ENCODE measurements around the gene TCFL5.
A peak's percentile ranks its signal among the peaks of the same experiment; 100 is the strongest.

The TCFL5 gene

GRCh38 chr20:62861726-62862336 lies at the start of gene TCFL5:
TSS of gene TCFL5 (minus strand) at chr20:62861822. CDS start at chr20:62861670, 152 bp downstream.
- Histone ChIP-seq H3K9me3 (ENCODE audit: control insufficient read depth, insufficient read depth, low read length) (no peaks in the 10 kb centered on the region), H3K27ac (ENCODE audit: low read length) (no peak within 1 kb of the TSS)
- DNase-seq (ENCODE audit: low read depth, low spot score): no peak

GRCh38 chr20:62910777-62911497 lies 49.3 kb upstream of the TCFL5 start:
- no peak overlapping the region for H3K27ac ChIP-seq (ENCODE audit: low read length)
- no peaks in the 10 kb centered on the region for H3K27me3 ChIP-seq (ENCODE audit: control insufficient read depth, insufficient read depth, low read length)
- no peaks in the 10 kb centered on the region for H3K9me3 ChIP-seq (ENCODE audit: control insufficient read depth, insufficient read depth, low read length)
- no CpG with 5 or more reads among the region's 45 CpGs for whole genome bisulfite sequencing (ENCODE audit: insufficient coverage, insufficient read length)
- peaks cover 44% of the 10 kb centered on the region for H3K36me3 ChIP-seq (ENCODE audit: control insufficient read depth, insufficient read depth, low read length)
- DNase-seq (ENCODE audit: low read depth, low spot score): no peak
- H3K4me3 ChIP-seq (ENCODE audit: low read length): no peak overlapping the region
- H3K4me1 ChIP-seq (ENCODE audit: control insufficient read depth, insufficient read depth, low read length): peaks cover 2% of the 10 kb centered on the region; the same call in 1 of the 2 replicates

More at GRCh38 chr20:62861726-62862336, at the start of gene TCFL5:
- Histone ChIP-seq H3K36me3 (ENCODE audit: control insufficient read depth, insufficient read depth, low read length) (peaks cover 2% of the 10 kb centered on the region; the same call in 1 of the 2 replicates), H3K27me3 (ENCODE audit: control insufficient read depth, insufficient read depth, low read length) (no peaks in the 10 kb centered on the region), H3K4me3 (ENCODE audit: low read length) (peak within 1 kb of the TSS; percentile 70), H3K4me1 (ENCODE audit: control insufficient read depth, insufficient read depth, low read length) (peaks cover 2% of the 10 kb centered on the region; the same call in 1 of the 2 replicates)
- WGBS (ENCODE audit: insufficient coverage, insufficient read length): no CpG with 5 or more reads among the region's 70 CpGs

GRCh38 chr20:62910217-62910766 lies 48.7 kb upstream of the TCFL5 start:
- no CpG with 5 or more reads among the region's 11 CpGs for WGBS (ENCODE audit: insufficient coverage, insufficient read length)
- DNase-seq (ENCODE audit: low read depth, low spot score): no peak
- no peak overlapping the region for H3K27ac ChIP-seq (ENCODE audit: low read length)
- H3K4me3 ChIP-seq (ENCODE audit: low read length): no peak overlapping the region
- peaks cover 2% of the 10 kb centered on the region; the same call in 1 of the 2 replicates for H3K4me1 ChIP-seq (ENCODE audit: control insufficient read depth, insufficient read depth, low read length)
- peaks cover 50% of the 10 kb centered on the region for H3K36me3 ChIP-seq (ENCODE audit: control insufficient read depth, insufficient read depth, low read length)
- no peaks in the 10 kb centered on the region for H3K9me3 ChIP-seq (ENCODE audit: control insufficient read depth, insufficient read depth, low read length)
- H3K27me3 ChIP-seq (ENCODE audit: control insufficient read depth, insufficient read depth, low read length): no peaks in the 10 kb centered on the region

- H3K27ac ChIP-seq (ENCODE audit: low read length): no peak overlapping the region
- no peaks in the 10 kb centered on the region for H3K9me3 ChIP-seq (ENCODE audit: control insufficient read depth, insufficient read depth, low read length)
- no peak overlapping the region for H3K4me3 ChIP-seq (ENCODE audit: low read length)
- peaks cover 50% of the 10 kb centered on the region for H3K36me3 ChIP-seq (ENCODE audit: control insufficient read depth, insufficient read depth, low read length)
- DNase-seq (ENCODE audit: low read depth, low spot score): no peak
- no peaks in the 10 kb centered on the region for H3K27me3 ChIP-seq (ENCODE audit: control insufficient read depth, insufficient read depth, low read length)
- WGBS (ENCODE audit: insufficient coverage, insufficient read length): no CpG with 5 or more reads among the region's 18 CpGs
- H3K4me1 ChIP-seq (ENCODE audit: control insufficient read depth, insufficient read depth, low read length): no peaks in the 10 kb centered on the region; the same call in 1 of the 2 replicates
Observed at GRCh38 chr20:62908971-62909791, 47.6 kb upstream of the TCFL5 start.

- Histone ChIP-seq H3K4me3 (ENCODE audit: low read length) (no peak overlapping the region), H3K9me3 (ENCODE audit: control insufficient read depth, insufficient read depth, low read length) (no peaks in the 10 kb centered on the region), H3K27me3 (ENCODE audit: control insufficient read depth, insufficient read depth, low read length) (no peaks in the 10 kb centered on the region), H3K27ac (ENCODE audit: low read length) (no peak overlapping the region), H3K4me1 (ENCODE audit: control insufficient read depth, insufficient read depth, low read length) (no peaks in the 10 kb centered on the region; the same call in 1 of the 2 replicates), H3K36me3 (ENCODE audit: control insufficient read depth, insufficient read depth, low read length) (peaks cover 57% of the 10 kb centered on the region)
- DNase-seq (ENCODE audit: low read depth, low spot score): no peak
- WGBS (ENCODE audit: insufficient coverage, insufficient read length): no CpG with 5 or more reads among the region's 16 CpGs
Observed at GRCh38 chr20:62907384-62908317, 46.0 kb upstream of the TCFL5 start.

GRCh38 chr20:62906647-62907375 lies 45.2 kb upstream of the TCFL5 start:
- peaks cover 60% of the 10 kb centered on the region for H3K36me3 ChIP-seq (ENCODE audit: control insufficient read depth, insufficient read depth, low read length)
- no peak for DNase-seq (ENCODE audit: low read depth, low spot score)
- no peak overlapping the region for H3K27ac ChIP-seq (ENCODE audit: low read length)
- no peak overlapping the region for H3K4me3 ChIP-seq (ENCODE audit: low read length)
- H3K27me3 ChIP-seq (ENCODE audit: control insufficient read depth, insufficient read depth, low read length): no peaks in the 10 kb centered on the region
- no peaks in the 10 kb centered on the region for H3K9me3 ChIP-seq (ENCODE audit: control insufficient read depth, insufficient read depth, low read length)
- no peaks in the 10 kb centered on the region; the same call in 1 of the 2 replicates for H3K4me1 ChIP-seq (ENCODE audit: control insufficient read depth, insufficient read depth, low read length)
- WGBS (ENCODE audit: insufficient coverage, insufficient read length): no CpG with 5 or more reads among the region's 31 CpGs

- H3K4me1 ChIP-seq (ENCODE audit: control insufficient read depth, insufficient read depth, low read length): no peaks in the 10 kb centered on the region; the same call in 1 of the 2 replicates
- DNase-seq (ENCODE audit: low read depth, low spot score): no peak
- no peak overlapping the region for H3K4me3 ChIP-seq (ENCODE audit: low read length)
- peaks cover 57% of the 10 kb centered on the region for H3K36me3 ChIP-seq (ENCODE audit: control insufficient read depth, insufficient read depth, low read length)
- H3K27me3 ChIP-seq (ENCODE audit: control insufficient read depth, insufficient read depth, low read length): no peaks in the 10 kb centered on the region
- no peak overlapping the region for H3K27ac ChIP-seq (ENCODE audit: low read length)
- no CpG with 5 or more reads among the region's 16 CpGs for WGBS (ENCODE audit: insufficient coverage, insufficient read length)
- no peaks in the 10 kb centered on the region for H3K9me3 ChIP-seq (ENCODE audit: control insufficient read depth, insufficient read depth, low read length)
Observed at GRCh38 chr20:62906209-62906608, 44.6 kb upstream of the TCFL5 start.

GRCh38 chr20:62905536-62906117 lies 44.0 kb upstream of the TCFL5 start:
- Histone ChIP-seq H3K9me3 (ENCODE audit: control insufficient read depth, insufficient read depth, low read length) (no peaks in the 10 kb centered on the region), H3K4me1 (ENCODE audit: control insufficient read depth, insufficient read depth, low read length) (no peaks in the 10 kb centered on the region; the same call in 1 of the 2 replicates), H3K27ac (ENCODE audit: low read length) (no peak overlapping the region), H3K4me3 (ENCODE audit: low read length) (no peak overlapping the region), H3K36me3 (ENCODE audit: control insufficient read depth, insufficient read depth, low read length) (peaks cover 53% of the 10 kb centered on the region), H3K27me3 (ENCODE audit: control insufficient read depth, insufficient read depth, low read length) (no peaks in the 10 kb centered on the region)
- no CpG with 5 or more reads among the region's 17 CpGs for WGBS (ENCODE audit: insufficient coverage, insufficient read length)
- no peak for DNase-seq (ENCODE audit: low read depth, low spot score)
